Fibroblast of lung (primary cell): ENCODE data around the gene KCNT2. TPM values are rescaled to one million over a fixed set of nuclear protein-coding genes. Genes with fewer than 3 reads are reported as not detected.

Experiments used
- DNase-seq, 2 donors: peaks; one replicate each; pipeline versions ENCODE4 v3.0.0 to v3.0.0-alpha.2; 2010; ENCODE audit warnings: low read depth in 2 of 2
- H2AFZ ChIP-seq: 2 replicates; pipeline ENCODE4 v1.5.1; 2012; ENCODE audit warnings: low read length, control low read depth, inconsistent platforms
- H3K27ac ChIP-seq: 2 replicates; pipeline ENCODE4 v1.5.1; 2011; ENCODE audit warnings: low read length, control low read depth; ENCODE audit not compliant: insufficient read depth
- H3K27me3 ChIP-seq: 2 replicates; pipeline ENCODE4 v1.5.1; 2011; ENCODE audit warnings: mild to moderate bottlenecking, low read length; ENCODE audit not compliant: control insufficient read depth, insufficient read depth
- H3K36me3 ChIP-seq: 2 replicates; pipeline ENCODE4 v1.5.1; 2011; ENCODE audit warnings: low read length; ENCODE audit not compliant: control insufficient read depth, insufficient read depth
- H3K4me1 ChIP-seq: 2 replicates; pipeline ENCODE4 v1.5.1; 2011; ENCODE audit warnings: low read length; ENCODE audit not compliant: control insufficient read depth, insufficient read depth; ENCODE audit errors: extremely low read depth
- H3K4me2 ChIP-seq: 2 replicates; pipeline ENCODE4 v1.5.1; 2011; ENCODE audit warnings: low read length, control low read depth; ENCODE audit not compliant: insufficient read depth; ENCODE audit errors: extremely low read depth
- H3K4me3 ChIP-seq, 4 experiments: fragments of 200-600 bp in 1 of 4; sonication (generic) in 1 of 4; replicated peaks in 1 of 4; 2 replicates each; pipeline ENCODE4 v1.5.1; 2011 to 2016; ENCODE audit warnings: low read length in 4 of 4, low read depth in 3 of 4, mild to moderate bottlenecking in 3 of 4, control low read depth in 2 of 4, inconsistent platforms in 1 of 4, mixed read lengths in 1 of 4; ENCODE audit not compliant: insufficient read depth in 1 of 4; ENCODE audit errors: control extremely low read depth in 1 of 4
- H3K79me2 ChIP-seq: 2 replicates; pipeline ENCODE4 v1.5.1; 2012; ENCODE audit warnings: mild to moderate bottlenecking, low read length, inconsistent platforms; ENCODE audit not compliant: control insufficient read depth, insufficient read depth
- H3K9ac ChIP-seq: 2 replicates; pipeline ENCODE4 v1.5.1; 2011; ENCODE audit warnings: mild to moderate bottlenecking, low read length, control low read depth; ENCODE audit not compliant: insufficient read depth
- H3K9me3 ChIP-seq: 2 replicates; pipeline ENCODE4 v1.5.1; 2012; ENCODE audit warnings: low read depth, low read length; ENCODE audit not compliant: control insufficient read depth, insufficient read depth
- H4K20me1 ChIP-seq: 2 replicates; pipeline ENCODE4 v1.5.1; 2011; ENCODE audit warnings: low read length; ENCODE audit not compliant: control insufficient read depth, insufficient read depth; ENCODE audit errors: extremely low read depth
- CTCF ChIP-seq, 2 donors: IDR thresholded peaks in 1 of 2; conservative IDR thresholded peaks in 1 of 2; 1 replicate in 1 of 2; 2 replicates in 1 of 2; pipeline ENCODE4 v1.5.1; 2011 to 2012; ENCODE audit warnings: low read length in 2 of 2, control low read depth in 1 of 2, inconsistent platforms in 1 of 2, low read depth in 1 of 2, mild to moderate bottlenecking in 1 of 2
- EZH2 ChIP-seq: IDR thresholded peaks from 2 replicates; pipeline ENCODE4 v1.5.1; 2012; ENCODE audit warnings: low read length, control low read depth, mild to moderate bottlenecking; ENCODE audit errors: missing control alignments
- polyA plus RNA-seq, 2 donors: library from polyadenylated mRNA; depleted of rRNA in 1 of 2; stranded (reverse) in 1 of 2; unstranded in 1 of 2; fragments of >200 nt; gene quantifications; 2 replicates each; pipeline ENCODE4 v1.2.1, GENCODE V29; 2011 to 2012; ENCODE audit warnings: missing spikeins in 1 of 2
- total RNA-seq: library from RNA; depleted of rRNA; stranded (reverse); fragments of >200 nt; gene quantifications from 2 replicates; pipeline ENCODE4 v1.2.1, GENCODE V29; 2014

Gene KCNT2
- total and polyA plus RNA-seq, 2 donors (not counting 1 experiment from before 2014, with no cell fraction given) = 0.96 to 8.1 TPM

GRCh38 chr1:196214866-196215265 lies 393.4 kb downstream of the KCNT2 start:
- Histone ChIP-seq H3K27me3 (no peaks in the 10 kb centered on the region), H3K9me3 (no peaks in the 10 kb centered on the region), H3K4me1 (no peaks in the 10 kb centered on the region), H2AFZ (no peak overlapping the region), H3K79me2 (no peaks in the 10 kb centered on the region), H3K27ac (no peak overlapping the region), H3K4me3 (no peak overlapping the region), H3K36me3 (no peaks in the 10 kb centered on the region), H4K20me1 (no peaks in the 10 kb centered on the region), H3K9ac (no peak overlapping the region), H3K4me2 (no peak overlapping the region)
- DNase-seq = no peak
- TF ChIP-seq EZH2 (no peak), CTCF (conservative IDR thresholded peaks at IDR 0.05 in 1 of 2, IDR thresholded peaks at IDR 0.05 in 1 of 2; ENCODE audit: low read depth in 1 of 2, low read length in 2 of 2) (no peak)

GRCh38 chr1:196209983-196210382 lies 398.3 kb downstream of the KCNT2 start:
- H3K79me2 ChIP-seq = no peaks in the 10 kb centered on the region
- no peaks in the 10 kb centered on the region for H3K27me3 ChIP-seq
- no peaks in the 10 kb centered on the region for H3K36me3 ChIP-seq
- no peak overlapping the region for H3K4me3 ChIP-seq
- DNase-seq = peak; percentile 66 to 67
- no peak overlapping the region for H3K27ac ChIP-seq
- no peaks in the 10 kb centered on the region for H3K4me1 ChIP-seq
- H3K4me2 ChIP-seq = no peak overlapping the region
- H2AFZ ChIP-seq = no peak overlapping the region
- H3K9ac ChIP-seq = no peak overlapping the region
- no peaks in the 10 kb centered on the region for H3K9me3 ChIP-seq
- H4K20me1 ChIP-seq = no peaks in the 10 kb centered on the region
- TF ChIP-seq EZH2 (no peak), CTCF (conservative IDR thresholded peaks at IDR 0.05 in 1 of 2, IDR thresholded peaks at IDR 0.05 in 1 of 2; ENCODE audit: low read depth in 1 of 2, low read length in 2 of 2) (no peak)

- no peaks in the 10 kb centered on the region for H4K20me1 ChIP-seq
- no peak overlapping the region for H2AFZ ChIP-seq
- no peaks in the 10 kb centered on the region for H3K4me1 ChIP-seq
- no peaks in the 10 kb centered on the region for H3K36me3 ChIP-seq
- no peaks in the 10 kb centered on the region for H3K27me3 ChIP-seq
- H3K79me2 ChIP-seq = no peaks in the 10 kb centered on the region
- no peak overlapping the region for H3K27ac ChIP-seq
- no peak overlapping the region for H3K9ac ChIP-seq
- TF ChIP-seq EZH2 (no peak), CTCF (conservative IDR thresholded peaks at IDR 0.05 in 1 of 2, IDR thresholded peaks at IDR 0.05 in 1 of 2; ENCODE audit: low read depth in 1 of 2, low read length in 2 of 2) (no peak)
- DNase-seq = no peak
- H3K4me3 ChIP-seq = no peak overlapping the region
- no peak overlapping the region for H3K4me2 ChIP-seq
- no peaks in the 10 kb centered on the region for H3K9me3 ChIP-seq
Measured at GRCh38 chr1:196209265-196209664, 399.0 kb downstream of the KCNT2 start.
